HG02763 (cell line): ENCODE results near the gene SDC3.

Experiments
- ATAC-seq: cut with Tn5 transposase; IDR thresholded peaks from one replicate; pipeline ENCODE4 v1.9.1; 2021; ENCODE audit warnings: mild to moderate bottlenecking, moderate library complexity; ENCODE audit not compliant: unreplicated experiment

The SDC3 gene

DNA sequence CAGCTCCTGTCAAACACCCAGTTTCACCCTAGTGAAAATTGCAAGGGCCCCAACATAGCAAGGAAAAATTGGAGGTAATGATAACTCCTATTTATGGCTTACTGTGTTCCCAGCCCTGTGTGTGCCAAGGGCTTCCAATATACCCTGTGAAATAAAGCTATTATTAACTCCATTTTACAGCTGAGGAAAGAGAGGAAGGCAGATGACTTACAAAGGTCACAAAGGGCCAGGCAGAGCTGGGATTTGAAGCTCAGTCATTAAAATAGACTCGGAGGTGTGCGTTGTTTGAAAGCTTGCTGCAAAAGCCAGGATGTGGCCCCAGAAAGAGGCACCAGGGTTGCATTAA is 20.2 kb upstream of the SDC3 start:
- ATAC-seq = no peak

DNA sequence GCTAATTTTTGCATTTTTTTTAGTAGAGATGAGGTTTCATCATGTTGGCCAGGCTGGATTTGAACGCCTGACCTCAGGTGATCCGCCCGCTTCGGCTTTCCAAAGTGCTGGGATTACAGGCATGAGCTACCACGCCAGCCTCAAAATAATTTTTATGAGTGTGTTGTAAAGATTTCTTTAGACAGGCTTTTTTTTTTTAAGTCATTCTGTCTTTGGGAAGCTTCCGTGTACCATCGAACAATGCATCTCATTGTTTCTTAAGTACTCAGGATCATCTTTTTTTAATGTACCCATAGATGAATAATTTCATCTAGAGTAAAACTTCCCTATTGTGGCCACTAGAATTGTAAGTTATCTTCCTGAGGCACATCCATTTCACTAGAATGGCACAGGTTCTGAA is 19.6 kb upstream of the SDC3 start:
- ATAC-seq = no peak

DNA sequence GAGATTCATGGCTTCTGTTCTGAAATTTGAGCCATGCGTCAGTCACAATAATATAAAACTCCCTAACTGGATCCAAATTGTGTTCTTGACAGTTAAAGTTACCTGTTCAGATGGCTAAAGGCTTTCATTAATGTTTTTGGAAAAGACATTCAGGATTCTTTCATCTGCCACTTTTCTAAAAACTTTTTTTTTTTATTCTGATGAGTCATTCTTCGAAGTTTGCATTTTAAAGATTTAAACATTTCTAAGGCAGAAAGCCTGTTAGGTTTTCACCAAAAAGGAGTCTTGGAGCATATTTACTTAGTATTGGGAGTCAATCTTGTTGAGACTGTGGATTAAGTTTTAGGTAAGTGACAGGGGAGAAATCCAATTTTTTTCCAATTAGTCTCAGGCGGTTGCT is 18.9 kb upstream of the SDC3 start:
- no peak for ATAC-seq

DNA sequence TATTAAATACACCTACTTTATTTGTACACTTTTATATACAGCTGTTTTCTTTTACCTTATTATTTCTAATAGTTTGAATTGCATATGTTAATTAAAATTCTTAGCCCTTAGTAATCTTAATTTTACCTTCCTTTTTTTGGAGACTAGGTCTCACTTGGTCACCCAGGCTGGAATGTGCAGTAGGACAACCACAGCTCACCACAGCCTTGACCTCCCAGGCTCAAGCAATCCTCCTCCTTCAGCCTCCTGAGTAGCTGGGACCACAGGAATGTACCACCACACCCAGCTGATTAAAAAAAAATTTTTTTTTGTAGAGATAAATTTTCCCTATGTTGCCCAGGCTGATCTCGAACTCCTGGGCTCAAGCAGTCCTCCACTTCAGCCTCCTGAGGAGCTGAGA is 15.0 kb upstream of the SDC3 start:
- no peak for ATAC-seq

DNA sequence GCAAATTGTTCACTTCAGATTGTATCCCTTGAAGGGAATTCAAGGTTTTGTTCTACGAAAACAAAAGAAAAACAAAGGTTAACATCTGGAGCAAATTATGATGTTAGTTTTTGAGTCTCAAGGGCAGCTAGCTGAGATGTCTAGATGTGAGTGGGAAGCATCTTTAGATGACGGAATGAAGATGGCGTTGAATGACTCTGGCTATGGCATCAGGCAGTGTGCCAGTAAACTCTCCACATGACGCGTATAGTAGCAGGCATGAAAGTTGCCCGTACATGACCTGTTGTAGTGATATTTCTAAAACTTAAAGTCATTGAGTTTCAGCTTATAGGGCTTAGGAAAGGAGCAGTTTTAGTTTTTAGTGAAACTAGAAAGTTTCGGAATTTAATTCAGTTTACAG is 12.3 kb upstream of the SDC3 start:
- ATAC-seq = no peak

DNA sequence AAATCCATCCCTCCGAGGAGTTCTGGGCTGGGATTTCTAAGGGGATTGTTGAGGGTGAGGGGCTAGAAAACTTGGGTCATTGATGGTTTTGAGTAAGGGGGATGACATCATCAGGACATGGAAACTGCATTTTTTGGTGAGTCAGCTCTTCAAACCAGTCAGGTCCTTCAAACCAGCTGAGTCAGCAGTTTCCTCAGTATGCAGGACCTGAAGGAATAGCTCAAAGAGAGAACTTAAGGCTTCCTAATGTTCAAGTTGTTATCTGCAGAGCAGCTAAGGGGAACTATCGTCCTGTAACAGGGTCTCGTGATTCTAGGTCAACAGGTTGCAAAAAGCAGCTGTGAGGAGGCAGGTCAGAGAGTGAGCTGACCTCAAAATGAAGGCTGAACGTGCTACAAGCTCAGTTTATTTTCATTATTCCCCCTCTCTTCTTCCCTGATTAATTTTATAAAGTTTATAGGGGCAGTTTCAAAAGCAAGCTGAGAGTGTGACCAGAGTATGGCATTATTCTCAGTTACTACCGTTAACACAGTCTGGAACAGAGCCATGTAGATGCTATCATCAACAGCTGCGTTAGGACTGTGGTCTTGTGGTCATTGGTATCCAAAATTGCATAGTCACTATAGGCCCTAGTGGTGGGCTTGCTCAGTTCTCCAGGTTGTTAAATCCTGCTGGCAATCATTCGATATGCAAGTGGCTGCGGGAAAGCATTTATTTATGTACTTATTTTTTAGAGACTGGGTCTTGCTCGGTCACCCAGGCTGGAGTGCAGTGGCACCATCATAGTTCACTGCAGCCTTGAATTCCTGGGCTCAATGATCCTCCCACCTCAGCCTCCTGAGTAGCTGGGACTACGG is 10.7 kb upstream of the SDC3 start:
- ATAC-seq = no peak

DNA sequence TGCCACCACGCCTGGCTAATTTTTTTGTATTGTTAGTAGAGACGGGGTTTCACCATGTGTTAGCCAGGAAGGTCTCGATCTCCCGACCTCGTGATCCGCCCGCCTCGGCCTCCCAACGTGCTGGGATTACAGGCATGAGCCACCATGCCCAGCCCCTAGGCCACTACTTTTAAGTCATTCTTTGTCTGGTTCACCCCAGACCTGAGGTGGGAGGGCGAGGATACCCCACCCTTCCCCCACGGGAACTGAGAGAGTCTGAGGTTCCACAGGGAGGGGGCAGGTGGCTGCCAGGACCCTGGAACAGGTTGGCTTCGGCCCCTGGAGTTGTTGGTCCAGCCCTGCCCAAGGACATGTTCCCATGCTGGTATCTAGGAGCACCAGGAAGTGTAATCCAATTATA is 7.7 kb upstream of the SDC3 start:
- ATAC-seq = no peak

DNA sequence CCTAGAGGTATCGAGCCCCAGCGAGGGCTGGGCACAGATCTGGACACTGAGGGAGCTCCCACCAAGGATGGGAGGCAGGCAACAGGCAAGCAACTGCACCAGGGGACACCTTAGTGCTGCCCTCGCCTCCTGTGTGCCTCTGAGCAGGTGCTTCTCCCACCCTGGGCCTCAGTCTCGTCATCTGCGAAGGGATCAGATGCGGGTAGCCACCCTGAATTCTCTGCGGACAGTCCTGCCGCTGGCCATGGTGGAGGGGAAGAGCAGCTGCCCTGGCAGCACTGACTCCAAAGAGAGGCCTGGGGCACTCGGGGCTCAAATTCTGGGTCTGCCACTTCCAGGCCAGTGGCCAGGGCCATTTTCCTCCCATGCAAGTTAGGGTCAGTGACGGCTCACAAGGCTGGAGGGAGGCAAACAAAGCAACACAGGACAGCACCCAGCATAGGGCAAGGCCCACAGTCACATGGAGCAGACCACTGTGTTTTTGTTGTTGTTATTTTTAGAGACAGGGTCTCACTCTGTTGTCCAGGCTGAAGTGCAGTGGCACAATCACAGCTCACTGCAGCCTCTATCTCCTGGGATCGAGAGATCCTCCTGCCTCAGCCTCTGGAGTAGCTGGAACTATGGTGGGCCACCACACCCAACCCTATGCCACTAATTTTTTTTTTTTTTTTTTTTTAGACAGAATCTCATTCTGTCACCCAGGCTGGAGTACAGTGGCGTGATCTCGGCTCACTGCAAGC is 7.1 kb upstream of the SDC3 start:
- no peak for ATAC-seq

DNA sequence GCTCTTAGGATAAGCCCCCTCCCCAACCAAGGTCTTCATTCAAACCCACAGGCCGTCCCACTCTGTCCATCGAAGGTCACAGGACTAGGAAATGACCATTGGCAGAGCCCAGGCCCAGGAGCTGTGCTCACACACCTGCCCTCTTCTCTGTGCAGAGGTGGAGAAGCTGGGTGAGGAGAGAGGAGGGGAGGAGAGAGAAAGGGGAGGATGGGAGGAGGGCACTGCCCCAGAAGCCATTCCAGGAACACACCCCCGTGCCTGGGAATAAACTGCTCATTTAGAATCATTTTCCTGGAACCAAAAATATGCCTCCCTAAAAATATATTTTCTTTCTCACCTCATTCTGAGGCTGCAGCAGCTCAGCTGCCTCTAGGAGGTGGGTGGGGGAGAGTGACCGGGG is 6.4 kb upstream of the SDC3 start:
- no peak for ATAC-seq

DNA sequence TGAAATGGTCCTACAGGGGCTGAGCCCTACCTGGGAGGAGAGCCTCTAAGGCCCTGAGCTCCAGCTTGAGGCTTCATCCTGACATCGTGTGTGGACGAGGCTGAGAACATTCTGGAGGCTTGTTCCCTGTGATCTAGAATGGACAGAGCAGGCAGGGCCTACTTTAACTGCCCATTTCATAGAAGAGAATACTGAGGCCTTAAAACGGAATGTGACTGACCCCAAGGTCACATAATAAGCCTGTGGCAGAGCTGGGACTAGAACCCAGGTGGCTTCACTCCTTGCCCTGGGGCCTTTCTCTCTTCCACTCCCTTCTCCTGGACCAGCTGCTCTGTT is 6.0 kb upstream of the SDC3 start:
- no peak for ATAC-seq

DNA sequence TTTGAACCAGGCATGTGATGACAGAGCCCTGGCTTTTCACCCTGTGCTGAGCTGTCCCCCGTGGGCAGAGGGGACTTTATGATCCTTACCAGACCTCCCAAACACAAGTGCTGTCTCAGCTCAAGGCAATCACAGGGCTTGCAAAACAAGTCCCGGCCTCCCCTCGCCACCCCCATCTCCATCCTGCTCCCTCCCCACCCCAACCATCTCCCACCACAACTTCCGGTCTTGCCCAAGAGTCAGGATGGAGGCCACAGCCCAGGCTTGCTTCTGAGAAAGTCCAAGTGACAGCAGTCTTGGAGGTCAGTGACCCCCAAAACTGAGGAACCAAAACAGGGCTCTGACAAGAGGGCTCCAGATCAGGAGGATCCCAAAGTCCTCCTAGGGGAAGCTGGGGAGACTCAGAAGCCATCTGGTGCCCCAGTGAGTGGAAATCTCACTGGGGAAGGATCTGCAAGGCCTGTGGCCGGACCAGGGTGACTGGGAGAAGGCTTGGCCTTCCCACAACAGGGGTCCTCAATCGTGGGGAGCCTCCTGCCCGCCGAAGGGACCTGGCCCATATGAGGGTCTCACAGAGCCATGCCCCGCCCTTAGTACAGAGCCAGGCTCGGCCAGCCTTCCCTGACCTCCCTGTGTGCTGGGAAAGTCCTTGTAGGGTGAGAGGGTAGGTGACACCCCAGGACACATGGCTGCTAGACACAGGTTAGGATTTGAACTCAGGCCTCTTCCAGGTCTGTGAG is 4.5 kb upstream of the SDC3 start:
- no peak for ATAC-seq

DNA sequence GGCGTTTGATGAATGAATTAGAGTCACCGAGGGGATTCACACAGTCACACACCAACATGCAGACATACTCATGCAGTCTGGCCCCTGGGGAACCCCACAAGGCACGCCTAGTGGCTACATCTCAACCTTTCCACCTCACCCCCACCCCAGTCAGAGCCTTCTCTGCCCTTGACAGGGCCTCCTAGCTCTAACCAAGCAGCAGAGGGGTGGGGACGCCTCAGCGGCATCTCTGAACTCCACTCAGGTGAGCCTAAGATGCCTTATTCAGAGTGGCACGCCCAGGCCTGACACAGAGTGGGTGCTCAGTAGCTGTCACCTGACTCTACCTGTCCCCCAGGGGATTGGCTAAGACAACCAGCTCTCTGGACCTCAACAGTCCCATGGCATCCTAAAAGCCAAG is 3.7 kb upstream of the SDC3 start:
- ATAC-seq = no peak

DNA sequence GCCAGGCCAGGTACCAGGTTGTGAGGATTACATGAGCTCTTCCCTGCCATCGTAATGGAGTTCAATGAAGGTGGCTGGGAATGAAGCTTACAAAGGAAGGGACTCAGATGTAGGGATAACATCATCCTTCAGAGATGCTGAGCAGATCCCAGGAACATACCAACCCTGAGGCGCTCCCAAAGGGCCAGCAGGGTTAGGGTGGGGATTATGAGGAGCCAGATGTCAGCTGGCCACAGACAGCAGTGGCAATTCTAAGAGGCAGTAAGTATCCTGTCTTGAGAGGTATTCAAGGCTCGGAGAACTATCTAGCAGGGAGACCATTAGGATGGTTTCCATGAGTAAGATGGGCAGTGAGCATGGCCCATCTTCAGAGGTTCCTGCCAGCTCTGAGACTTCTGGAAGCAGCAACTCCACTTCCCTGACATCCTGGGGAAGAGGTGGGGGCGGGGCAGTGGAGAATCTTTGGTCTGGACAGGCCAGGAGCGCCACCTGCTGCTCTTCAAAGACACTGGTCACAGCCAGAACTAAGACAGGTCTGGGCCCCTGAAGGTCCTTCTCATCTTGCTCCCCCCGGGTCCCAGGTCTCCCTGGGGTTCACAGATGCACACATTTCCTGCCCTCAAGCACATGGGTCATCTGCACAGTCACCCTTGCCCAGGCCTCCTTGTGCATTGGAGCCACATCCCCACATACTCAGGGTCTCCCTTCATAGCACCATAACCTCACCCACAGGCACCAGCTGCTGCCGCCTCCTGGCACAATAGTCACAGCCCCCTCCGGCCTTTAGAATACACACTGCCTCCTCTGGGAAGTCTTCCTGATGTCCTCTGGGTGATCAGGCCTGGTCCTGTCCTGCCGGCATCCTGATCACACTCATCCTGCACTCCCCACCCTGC is 2.7 kb upstream of the SDC3 start:
- ATAC-seq = no peak

DNA sequence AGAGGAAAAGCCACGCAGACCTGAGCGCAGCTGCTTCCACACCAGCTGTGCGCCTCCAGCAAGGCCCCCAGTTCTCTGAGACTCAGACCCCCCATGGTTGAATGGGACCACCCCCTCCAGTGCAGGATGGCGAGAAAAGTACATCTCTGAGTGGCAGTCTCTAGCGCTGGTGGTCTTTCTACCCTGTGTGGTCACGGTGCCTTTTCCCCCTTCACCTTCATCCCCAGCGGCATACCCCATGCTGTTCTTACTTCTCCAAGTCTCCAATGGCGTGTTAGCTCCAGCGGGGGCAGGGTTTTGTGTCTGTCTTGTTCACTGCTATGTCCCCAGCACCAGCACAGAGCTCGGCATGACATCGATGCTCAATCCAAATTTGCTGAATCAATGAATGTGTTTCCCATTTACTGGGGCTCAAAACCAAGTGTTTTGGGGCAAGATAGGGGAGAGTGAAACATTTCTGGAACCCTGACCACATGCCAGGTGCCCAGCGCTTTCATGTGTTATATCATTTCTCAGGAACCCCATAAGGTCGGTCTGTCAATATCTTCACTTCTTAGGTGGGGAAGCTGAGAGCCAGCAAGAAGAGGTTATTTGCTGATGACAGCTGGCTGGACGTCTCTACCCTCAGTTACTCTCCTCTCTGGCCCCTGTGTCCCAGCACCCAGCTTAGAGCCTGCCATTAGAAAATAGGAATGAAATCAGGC is 959 bp upstream of the SDC3 start:
- ATAC-seq = no peak

DNA sequence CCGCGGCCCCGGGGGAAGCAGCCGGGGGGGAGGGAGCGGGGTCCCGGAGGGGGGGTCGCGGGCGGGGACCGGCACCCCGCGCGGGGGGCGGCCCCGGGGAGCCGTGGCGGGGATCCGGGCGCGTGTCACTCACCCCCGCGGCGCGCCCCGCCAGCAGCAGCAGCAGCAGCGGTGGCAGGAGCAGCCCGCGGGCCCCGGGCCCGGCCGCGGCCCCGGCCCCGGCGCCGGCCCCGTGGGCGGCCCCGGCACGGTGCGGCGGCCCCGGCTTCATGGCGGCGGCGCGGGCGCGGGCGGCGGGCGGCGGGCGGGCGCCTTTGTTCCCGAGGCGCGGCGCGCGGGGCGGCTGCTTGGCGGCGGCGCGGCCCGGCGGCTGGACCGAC is 252 bp downstream of the SDC3 start:
- ATAC-seq = no peak

DNA sequence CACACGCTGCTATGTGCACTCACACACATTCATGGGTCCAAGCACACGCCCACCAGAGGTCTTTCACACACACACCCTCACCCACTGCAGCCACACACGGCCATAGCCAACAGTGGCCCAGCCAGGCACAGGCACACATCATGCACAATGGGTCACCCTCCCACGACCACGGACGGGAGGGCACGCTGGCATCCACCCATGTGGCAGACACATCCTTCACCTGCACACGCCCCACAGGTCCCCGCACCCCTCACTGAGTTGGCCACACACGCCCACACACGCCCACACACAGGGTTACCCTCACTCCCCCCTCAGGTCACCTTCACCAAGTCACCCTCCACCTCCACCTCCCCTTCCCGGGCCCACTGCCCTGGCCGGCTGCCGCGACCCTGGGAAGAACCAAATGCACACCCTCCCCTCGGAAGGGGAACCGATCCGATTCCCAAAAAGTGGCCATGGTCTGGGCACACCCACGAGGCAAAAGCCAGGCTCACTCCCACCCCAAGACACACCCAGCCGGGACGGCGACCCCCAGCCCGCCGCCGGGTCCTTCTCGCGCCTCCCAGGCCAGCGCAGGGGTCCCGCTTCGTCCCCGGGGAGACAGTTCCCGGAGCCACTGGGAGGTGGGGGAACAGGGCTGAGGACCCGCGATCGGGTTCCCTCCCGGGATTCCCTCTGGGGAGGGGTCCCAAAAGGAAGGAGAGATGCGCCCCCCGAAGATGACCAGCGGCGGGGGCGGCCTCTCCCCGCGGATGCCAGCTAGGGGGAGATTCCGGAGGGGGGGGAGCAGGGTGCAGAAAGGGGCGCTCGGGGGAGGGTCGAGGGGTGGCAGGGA is 860 bp downstream of the SDC3 start:
- no peak for ATAC-seq

DNA sequence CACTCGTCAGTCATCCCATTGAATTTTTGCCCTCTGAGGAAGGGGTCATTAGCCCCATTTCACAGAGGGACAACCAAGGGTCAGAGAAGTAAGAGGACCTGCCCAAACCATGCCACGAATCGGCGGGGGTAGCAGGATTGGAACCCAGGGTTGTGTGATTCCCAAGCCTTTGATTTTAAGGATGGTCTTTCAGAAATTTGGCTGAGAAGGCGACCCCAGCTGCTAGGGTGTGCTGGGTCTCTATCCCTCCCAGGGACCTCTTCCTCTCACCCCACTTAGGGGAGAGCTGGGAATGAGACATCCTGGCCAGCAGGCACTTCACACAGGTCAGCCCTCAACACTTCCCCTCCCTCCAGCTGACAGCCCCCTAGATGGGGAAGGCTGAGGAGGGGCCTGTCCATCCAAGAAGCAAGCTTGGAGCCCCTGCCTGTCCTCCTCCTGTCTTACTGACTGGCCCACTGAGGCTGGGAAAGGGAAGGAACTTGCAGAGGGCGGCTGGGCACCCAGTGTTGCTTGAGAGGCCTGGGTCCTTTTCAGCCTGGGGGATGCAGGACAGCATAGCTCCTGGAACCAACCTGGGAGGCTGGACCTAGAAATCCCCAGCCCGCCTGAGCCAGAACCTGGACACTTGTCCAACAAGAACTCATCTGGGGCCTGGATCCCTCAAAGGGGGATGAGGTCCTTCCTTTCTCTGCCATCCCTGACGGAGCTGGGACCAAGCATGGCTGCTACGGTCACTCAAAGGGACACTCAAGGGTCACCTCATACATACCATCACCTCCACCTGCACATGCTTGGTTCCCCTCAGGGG is 1.7 kb downstream of the SDC3 start:
- no peak for ATAC-seq

DNA sequence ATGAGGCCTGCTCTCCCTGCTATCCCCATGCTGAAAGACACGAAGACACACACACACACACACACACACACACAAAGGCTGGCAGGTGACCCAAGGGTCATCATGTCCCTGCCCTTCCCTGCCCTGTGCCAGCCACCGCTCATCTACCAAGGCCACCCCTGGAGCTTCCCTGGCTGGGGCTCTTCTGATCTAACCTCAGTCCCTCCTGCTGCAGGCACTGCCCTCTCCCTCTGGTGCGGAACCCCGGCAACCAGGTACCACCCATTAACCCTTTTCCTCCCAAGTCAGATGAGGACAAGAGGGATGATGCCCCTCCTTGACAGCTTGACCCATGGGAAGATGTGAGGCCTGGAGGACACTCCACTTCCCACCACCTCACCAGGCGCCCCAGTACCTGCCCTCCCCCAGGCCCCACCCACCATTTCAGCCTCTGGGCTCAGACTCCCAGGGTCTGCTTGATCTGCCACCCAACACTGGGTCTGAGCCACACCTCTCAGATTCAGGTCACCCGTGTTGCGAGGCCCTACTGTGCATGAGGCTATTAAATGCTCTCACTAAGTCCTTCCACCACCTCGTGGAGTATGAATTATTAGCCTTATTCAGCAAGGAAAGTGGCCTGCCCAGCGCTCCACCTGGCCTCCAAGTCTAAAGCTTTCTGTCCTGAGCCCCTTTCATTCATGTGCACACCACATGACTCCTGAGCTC is 2.5 kb downstream of the SDC3 start:
- ATAC-seq = no peak
